ENCODE results near the gene RSL1D1. TPM values are rescaled to one million over a fixed set of nuclear protein-coding genes. Genes with fewer than 3 reads are reported as not detected.

RSL1D1 gene
- total and polyA plus RNA-seq, 2 of the 8 experiments (the other 6 are each of a cell fraction or from before 2014, with no cell fraction given): 41.3 to 292 TPM

GRCh38 chr16:11844499-11844898, 6.8 kb downstream of the RSL1D1 start:
- no peaks in the 10 kb centered on the region for H3K27me3 ChIP-seq (replicated peaks in 1 of 4; ENCODE audit: control insufficient read depth in 3 of 4, extremely low read depth in 1 of 4, insufficient read depth in 3 of 4, low read length in 3 of 4)
- H3K4me2 ChIP-seq (ENCODE audit: insufficient read depth in 1 of 2, low read depth in 2 of 2, low read length in 2 of 2): no peak overlapping the region
- H3K18ac ChIP-seq (ENCODE audit: extremely low read depth, low read length): no peak overlapping the region
- H3K36me3 ChIP-seq (ENCODE audit: control insufficient read depth in 2 of 4, insufficient read depth in 4 of 4, low read length in 3 of 4): peaks cover 57 to 97% (median 84%) of the 10 kb centered on the region in 4 experiments
- no peaks in the 10 kb centered on the region for H3K9me3 ChIP-seq (ENCODE audit: insufficient read depth in 2 of 2, low read depth in 1 of 2, low read length in 1 of 2)
- no peak overlapping the region for H3K27ac ChIP-seq (ENCODE audit: low read depth, low read length)
- no peak overlapping the region for H3K23ac ChIP-seq (ENCODE audit: insufficient read length)
- H3K56ac ChIP-seq (replicated peaks; ENCODE audit: insufficient read length, low read depth, low read length): no peak overlapping the region
- peaks cover 0 to 48% of the 10 kb centered on the region in 2 experiments for H3K79me2 ChIP-seq (ENCODE audit: control insufficient read depth in 1 of 2, insufficient read depth in 2 of 2, low read length in 2 of 2)
- H3K4me3 ChIP-seq (ENCODE audit: extremely low read depth in 1 of 4, insufficient read depth in 2 of 4, low read depth in 3 of 4, low read length in 4 of 4): no peak overlapping the region
- no peak overlapping the region for H3K9ac ChIP-seq (replicated peaks in 1 of 4; ENCODE audit: extremely low read depth in 1 of 4, low read depth in 3 of 4, low read length in 3 of 4)
- H3K79me1 ChIP-seq (ENCODE audit: low read depth, low read length): peaks cover 11% of the 10 kb centered on the region
- CTCF ChIA-PET (ENCODE audit: partially characterized antibody): interaction anchor here (0.9 kb wide), 1 partner anchor 14 kb away, joined by 4 read pairs; no protein-coding TSS in a partner anchor
- H2BK5ac ChIP-seq (ENCODE audit: low read depth, low read length): no peak overlapping the region
- H3K4ac ChIP-seq (replicated peaks; ENCODE audit: insufficient read length, low read depth, low read length): no peak overlapping the region
- no peak overlapping the region for H2AK5ac ChIP-seq (ENCODE audit: low read depth, low read length)
- no peak for DNase-seq (ENCODE audit: low read depth in 1 of 2, low spot score in 2 of 2)
- H4K5ac ChIP-seq (ENCODE audit: insufficient read length, low read depth, low read length): no peak overlapping the region
- no peaks in the 10 kb centered on the region for H3K4me1 ChIP-seq (replicated peaks in 1 of 4; ENCODE audit: control insufficient read depth in 3 of 4, insufficient read depth in 4 of 4, low read length in 3 of 4)
- H3K14ac ChIP-seq (ENCODE audit: insufficient read length): no peak overlapping the region
- H2BK120ac ChIP-seq (replicated peaks; ENCODE audit: low read depth, low read length): no peak overlapping the region
- no peak overlapping the region for H2BK15ac ChIP-seq (ENCODE audit: low read length)
- no peaks in the 10 kb centered on the region for H3K23me2 ChIP-seq (ENCODE audit: low read depth, low read length)
- H2BK12ac ChIP-seq (ENCODE audit: low read depth, low read length): no peak overlapping the region
- no peak overlapping the region for H2BK20ac ChIP-seq (ENCODE audit: low read length)
- FAIRE-seq: no peak
- no peak overlapping the region for H4K91ac ChIP-seq (replicated peaks; ENCODE audit: insufficient read length, low read length)
- peaks cover 11 to 24% of the 10 kb centered on the region in 2 experiments for H4K20me1 ChIP-seq (replicated peaks in 1 of 2; ENCODE audit: control insufficient read depth in 1 of 2, insufficient read depth in 2 of 2, low read length in 2 of 2)
- no peak overlapping the region for H2AFZ ChIP-seq (ENCODE audit: low read length)
- POLR2A ChIA-PET (ENCODE audit: partially characterized antibody): interaction anchor here (0.6 to 7.3 kb wide), 4 partner anchors 8 to 78 kb away, joined by 3 to 59 read pairs (median 4); no protein-coding TSS in a partner anchor
- H4K8ac ChIP-seq (ENCODE audit: extremely low read depth, insufficient read depth, low read length): no peak overlapping the region
- WGBS, 2 experiments (ENCODE audit: extremely low coverage in 1 of 2, insufficient coverage in 1 of 2, insufficient read length in 1 of 2, insufficient replicate concordance in 2 of 2, low coverage in 1 of 2, low lambda C conversion rate in 2 of 2, missing lambda C conversion rate in 1 of 2): 79% methylated on average over 4 of the region's 4 CpGs; no CpG with 5 or more reads in 1 of the 2 experiments
- TF ChIP-seq YY1 (IDR thresholded peaks at IDR 0.05; ENCODE audit: low read depth, low read length) (no peak), RBBP5 (IDR thresholded peaks at IDR 0.05; ENCODE audit: borderline replicate concordance, low read depth, low read length) (no peak), RFX5 (IDR thresholded peaks at IDR 0.05; ENCODE audit: borderline replicate concordance, low read depth, low read length) (no peak), RNF2 (IDR thresholded peaks at IDR 0.05; ENCODE audit: borderline replicate concordance, low read depth, low read length, missing control alignments, poor library complexity, severe bottlenecking) (no peak), NRF1 (IDR thresholded peaks at IDR 0.05; ENCODE audit: low read depth, low read length) (no peak), HDAC6 (IDR thresholded peaks at IDR 0.05; ENCODE audit: low read depth, low read length) (no peak), E2F6 (IDR thresholded peaks at IDR 0.05) (no peak), TEAD4 (IDR thresholded peaks at IDR 0.05; ENCODE audit: low read depth, low read length) (no peak), SIRT6 (IDR thresholded peaks at IDR 0.05; ENCODE audit: low read length) (no peak), EP300 (IDR thresholded peaks at IDR 0.05; ENCODE audit: borderline replicate concordance in 1 of 2, low read depth in 2 of 2, low read length in 2 of 2) (no peak), TBP (IDR thresholded peaks at IDR 0.05; ENCODE audit: low read depth, low read length) (no peak), BRCA1 (IDR thresholded peaks at IDR 0.05; ENCODE audit: low read depth, low read length) (no peak), NANOG (IDR thresholded peaks at IDR 0.05; ENCODE audit: insufficient read depth, low read depth, low read length, poor library complexity, severe bottlenecking) (no peak)

Measured in H1 (cell line).